ENCODE results near the gene CCDC91.

The CCDC91 gene

GRCh38 chr12:28513983-28514382 is 323.7 kb downstream of the CCDC91 start (continued):
- TF ChIP-seq ARNTL (CRISPR knock-in tag; IDR thresholded peaks at IDR 0.05; ENCODE audit: borderline replicate concordance, low read depth) = no peak
- no peak for TF ChIP-seq CREB5 (CRISPR knock-in tag; IDR thresholded peaks at IDR 0.05; ENCODE audit: low read depth)

- ATAC-seq = no peak
- no peak for TF ChIP-seq ZFP30 (CRISPR knock-in tag; IDR thresholded peaks at IDR 0.05)
- TF ChIP-seq SNAI2 (CRISPR knock-in tag; IDR thresholded peaks at IDR 0.05) = no peak
Measured at GRCh38 chr12:28517101-28517500, 326.8 kb downstream of the CCDC91 start.

- ATAC-seq = no peak
Measured at GRCh38 chr12:28527631-28528249, 337.5 kb downstream of the CCDC91 start.

GRCh38 chr12:28535216-28535615 is 345.0 kb downstream of the CCDC91 start:
- peak; percentile 97 for ATAC-seq
- TF ChIP-seq ISL1 (CRISPR knock-in tag; IDR thresholded peaks at IDR 0.05) (peak; percentile 64), SNAI2 (CRISPR knock-in tag; IDR thresholded peaks at IDR 0.05) (0 out of 2 replicates have a peak, but pooled peaks have one; percentile 27), PPARA (CRISPR knock-in tag; IDR thresholded peaks at IDR 0.05; ENCODE audit: borderline replicate concordance) (no peak), ZNF565 (CRISPR knock-in tag; conservative IDR thresholded peaks at IDR 0.05; ENCODE audit: low read depth) (no peak)

More at GRCh38 chr12:28527631-28528249, 337.5 kb downstream of the CCDC91 start:
- no peak for TF ChIP-seq CSDC2 (CRISPR knock-in tag; IDR thresholded peaks at IDR 0.05)
- no peak for TF ChIP-seq OSR1 (CRISPR knock-in tag; IDR thresholded peaks at IDR 0.05)
- no peak for TF ChIP-seq CREB5 (CRISPR knock-in tag; IDR thresholded peaks at IDR 0.05; ENCODE audit: low read depth)
- no peak for TF ChIP-seq ARNTL (CRISPR knock-in tag; IDR thresholded peaks at IDR 0.05; ENCODE audit: borderline replicate concordance, low read depth)
- TF ChIP-seq ZFP30 (CRISPR knock-in tag; IDR thresholded peaks at IDR 0.05) = no peak
- TF ChIP-seq ZFP3 (CRISPR knock-in tag; IDR thresholded peaks at IDR 0.05) = no peak

GRCh38 chr12:28536088-28536487 is 345.8 kb downstream of the CCDC91 start:
- TF ChIP-seq ZFP30 (CRISPR knock-in tag; IDR thresholded peaks at IDR 0.05) (no peak), ZNF8 (CRISPR knock-in tag; IDR thresholded peaks at IDR 0.05) (no peak), ZNF70 (CRISPR knock-in tag; IDR thresholded peaks at IDR 0.05) (no peak), ISL1 (CRISPR knock-in tag; IDR thresholded peaks at IDR 0.05) (peak; percentile 19; the same call in 1 of the 2 replicates), SNAI2 (CRISPR knock-in tag; IDR thresholded peaks at IDR 0.05) (no peak), ARNTL (CRISPR knock-in tag; IDR thresholded peaks at IDR 0.05; ENCODE audit: borderline replicate concordance, low read depth) (no peak), GLIS3 (CRISPR knock-in tag; IDR thresholded peaks at IDR 0.05) (no peak), TOX (CRISPR knock-in tag; IDR thresholded peaks at IDR 0.05; ENCODE audit: borderline replicate concordance) (no peak)
- peak; percentile 67 for ATAC-seq

GRCh38 chr12:28537474-28537873 is 347.2 kb downstream of the CCDC91 start:
- no peak for ATAC-seq
- TF ChIP-seq POU6F1 (CRISPR knock-in tag; IDR thresholded peaks at IDR 0.05; ENCODE audit: borderline replicate concordance, low read depth) (no peak), SNAI2 (CRISPR knock-in tag; IDR thresholded peaks at IDR 0.05) (no peak), CSDC2 (CRISPR knock-in tag; IDR thresholded peaks at IDR 0.05) (no peak), BACH2 (CRISPR knock-in tag; IDR thresholded peaks at IDR 0.05; ENCODE audit: borderline replicate concordance) (no peak), ISL1 (CRISPR knock-in tag; IDR thresholded peaks at IDR 0.05) (no peak), ZFP30 (CRISPR knock-in tag; IDR thresholded peaks at IDR 0.05) (no peak), TCF4 (CRISPR knock-in tag; IDR thresholded peaks at IDR 0.05; ENCODE audit: borderline replicate concordance) (no peak), ZNF70 (CRISPR knock-in tag; IDR thresholded peaks at IDR 0.05) (no peak), GLIS3 (CRISPR knock-in tag; IDR thresholded peaks at IDR 0.05) (no peak), ZFP3 (CRISPR knock-in tag; IDR thresholded peaks at IDR 0.05) (no peak)

- ATAC-seq = no peak
- TF ChIP-seq ZC3H10 (CRISPR knock-in tag; IDR thresholded peaks at IDR 0.05) = no peak
- TF ChIP-seq PPARA (CRISPR knock-in tag; IDR thresholded peaks at IDR 0.05; ENCODE audit: borderline replicate concordance) = no peak
- no peak for TF ChIP-seq ZFP3 (CRISPR knock-in tag; IDR thresholded peaks at IDR 0.05)
- TF ChIP-seq GLIS3 (CRISPR knock-in tag; IDR thresholded peaks at IDR 0.05) = no peak
- TF ChIP-seq ZNF70 (CRISPR knock-in tag; IDR thresholded peaks at IDR 0.05) = no peak
- TF ChIP-seq ARNTL (CRISPR knock-in tag; IDR thresholded peaks at IDR 0.05; ENCODE audit: borderline replicate concordance, low read depth) = no peak
- TF ChIP-seq ISL1 (CRISPR knock-in tag; IDR thresholded peaks at IDR 0.05) = no peak
- TF ChIP-seq ESRRG (CRISPR knock-in tag; IDR thresholded peaks at IDR 0.05) = no peak
- TF ChIP-seq PATZ1 (CRISPR knock-in tag; IDR thresholded peaks at IDR 0.05; ENCODE audit: borderline replicate concordance) = no peak
Measured at GRCh38 chr12:28539691-28540323, 349.6 kb downstream of the CCDC91 start.

Data from SK-N-SH treated with all-trans-retinoic acid at 6 μM for 48 hours (cell line).